ENCODE measurements around the gene SLC6A19. TPM values are rescaled to one million over a fixed set of nuclear protein-coding genes. Genes with fewer than 3 reads are reported as not detected.

The SLC6A19 gene
- total RNA-seq, 1 donor from 2014 or later, result not detected

DNA sequence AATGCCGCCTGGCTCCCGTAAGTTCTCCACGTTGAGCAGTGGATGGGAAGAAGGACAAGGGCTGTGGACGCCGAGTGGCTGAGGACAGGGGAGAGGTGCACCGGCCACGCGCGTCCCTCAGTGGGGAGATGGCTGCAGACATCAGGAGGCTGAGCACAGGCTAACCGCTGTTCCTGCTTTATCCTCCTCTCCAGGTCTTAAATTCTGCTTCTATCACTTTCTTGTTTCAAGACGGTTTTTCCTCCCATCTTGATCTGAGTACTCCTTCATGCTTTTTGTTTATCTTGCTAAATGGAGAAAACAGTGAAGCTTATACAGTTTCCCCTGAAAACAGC lies 42.1 kb upstream of the SLC6A19 start:
- H3K27ac ChIP-seq, result no peak overlapping the region
- no peak for DNase-seq (ENCODE audit: extremely low spot score in 2 of 2)
- TF ChIP-seq CTCF (IDR thresholded peaks at IDR 0.05) (no peak), POLR2AphosphoS5 (IDR thresholded peaks at IDR 0.05; ENCODE audit: insufficient read depth in 1 of 2, low read depth in 1 of 2) (no peak), POLR2A (IDR thresholded peaks at IDR 0.05) (no peak)
- no peaks in the 10 kb centered on the region for H3K36me3 ChIP-seq
- no peak overlapping the region for H3K4me3 ChIP-seq
- H3K9me3 ChIP-seq, result no peaks in the 10 kb centered on the region
- peaks cover 8% of the 10 kb centered on the region for H3K27me3 ChIP-seq
- intact Hi-C loops (cut with DNase I), result no loop called here
- H3K4me1 ChIP-seq, result peaks cover 7% of the 10 kb centered on the region

DNA sequence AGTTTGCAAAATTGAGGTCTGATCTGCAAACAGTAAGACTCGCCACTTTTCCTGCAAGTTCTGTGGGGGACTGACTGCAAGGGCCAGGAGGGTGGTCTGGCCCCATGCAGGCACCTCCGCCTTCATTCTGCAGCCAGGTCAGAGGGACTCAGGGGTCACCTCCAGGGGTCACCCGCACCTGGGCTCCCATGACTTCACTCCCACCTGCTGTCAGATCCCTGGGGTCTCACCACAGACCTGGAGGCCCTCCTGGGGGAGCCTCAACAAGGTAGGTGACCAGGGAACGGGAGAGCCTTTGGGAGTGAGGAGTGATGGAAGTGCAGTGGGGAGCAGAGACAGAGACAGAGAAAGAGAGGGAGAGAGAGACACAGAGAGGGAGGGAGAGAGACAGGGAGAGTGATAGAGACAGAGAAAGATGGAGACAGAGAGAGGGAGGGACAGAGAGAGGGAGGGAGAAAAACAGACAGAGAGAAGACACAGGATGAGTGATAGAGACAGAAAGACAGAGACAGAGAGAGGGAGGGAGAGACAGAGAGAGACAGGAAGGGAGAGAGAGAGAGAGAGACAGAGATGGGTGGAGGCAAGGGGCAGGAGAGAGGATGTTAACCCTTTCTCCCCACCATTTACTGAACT lies 41.5 kb upstream of the SLC6A19 start:
- H3K4me3 ChIP-seq, result no peak overlapping the region
- intact Hi-C loops (cut with DNase I), result loop anchor here (10.0 kb wide), 1 partner anchor 235 kb away; no protein-coding TSS in a partner anchor
- TF ChIP-seq CTCF (IDR thresholded peaks at IDR 0.05), result no peak
- TF ChIP-seq POLR2A (IDR thresholded peaks at IDR 0.05), result no peak
- no peak for TF ChIP-seq POLR2AphosphoS5 (IDR thresholded peaks at IDR 0.05; ENCODE audit: insufficient read depth in 1 of 2, low read depth in 1 of 2)
- H3K27ac ChIP-seq, result no peak overlapping the region
- peaks cover 6% of the 10 kb centered on the region for H3K27me3 ChIP-seq
- no peaks in the 10 kb centered on the region for H3K36me3 ChIP-seq
- H3K9me3 ChIP-seq, result no peaks in the 10 kb centered on the region
- peaks cover 5% of the 10 kb centered on the region for H3K4me1 ChIP-seq
- DNase-seq (ENCODE audit: extremely low spot score in 2 of 2), result no peak

DNA sequence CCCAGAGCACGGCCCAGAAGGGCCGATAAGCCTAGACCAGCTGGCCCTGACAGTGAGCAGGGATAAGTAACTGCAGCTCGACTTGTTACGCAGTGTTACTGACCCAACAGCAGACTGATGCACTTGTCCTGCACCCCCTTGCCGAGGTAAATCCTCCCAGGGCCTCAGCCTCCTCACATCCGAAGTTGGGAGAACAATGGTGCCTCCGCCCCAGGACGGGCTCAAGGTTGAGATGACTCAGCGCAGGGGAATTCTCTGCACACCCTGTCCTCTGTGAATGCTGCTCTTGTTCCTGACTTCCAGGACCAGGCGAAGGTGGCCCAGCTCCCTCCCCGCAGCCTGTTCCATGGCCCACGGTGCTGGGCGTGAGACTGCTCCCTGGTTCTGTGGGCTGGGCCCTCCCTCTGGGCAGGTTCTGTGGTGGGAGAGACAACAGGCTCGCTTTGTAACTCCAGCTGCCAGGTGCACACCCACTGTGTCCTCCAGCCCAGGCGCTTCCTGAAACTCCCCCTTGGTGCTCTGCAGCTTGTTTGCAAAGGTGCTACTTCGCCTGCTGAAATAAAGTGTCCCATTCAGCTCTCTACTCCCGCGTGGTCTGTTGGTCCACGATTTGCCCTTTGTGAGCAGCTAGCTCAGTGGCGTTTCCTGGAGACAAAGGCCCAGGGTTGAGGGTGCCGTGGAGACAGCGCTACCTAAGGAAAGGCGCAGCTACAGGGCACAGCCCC lies 40.1 kb upstream of the SLC6A19 start:
- H3K4me1 ChIP-seq, result no peaks in the 10 kb centered on the region
- intact Hi-C loops (cut with DNase I), result loop anchor here (10.0 kb wide), 1 partner anchor 236 kb away; no protein-coding TSS in a partner anchor
- no peak overlapping the region for H3K4me3 ChIP-seq
- H3K27me3 ChIP-seq, result no peaks in the 10 kb centered on the region
- no peaks in the 10 kb centered on the region for H3K9me3 ChIP-seq
- DNase-seq (ENCODE audit: extremely low spot score in 2 of 2), result no peak
- TF ChIP-seq CTCF (IDR thresholded peaks at IDR 0.05) (no peak), POLR2AphosphoS5 (IDR thresholded peaks at IDR 0.05; ENCODE audit: insufficient read depth in 1 of 2, low read depth in 1 of 2) (no peak), POLR2A (IDR thresholded peaks at IDR 0.05) (no peak)
- H3K36me3 ChIP-seq, result no peaks in the 10 kb centered on the region
- no peak overlapping the region for H3K27ac ChIP-seq

DNA sequence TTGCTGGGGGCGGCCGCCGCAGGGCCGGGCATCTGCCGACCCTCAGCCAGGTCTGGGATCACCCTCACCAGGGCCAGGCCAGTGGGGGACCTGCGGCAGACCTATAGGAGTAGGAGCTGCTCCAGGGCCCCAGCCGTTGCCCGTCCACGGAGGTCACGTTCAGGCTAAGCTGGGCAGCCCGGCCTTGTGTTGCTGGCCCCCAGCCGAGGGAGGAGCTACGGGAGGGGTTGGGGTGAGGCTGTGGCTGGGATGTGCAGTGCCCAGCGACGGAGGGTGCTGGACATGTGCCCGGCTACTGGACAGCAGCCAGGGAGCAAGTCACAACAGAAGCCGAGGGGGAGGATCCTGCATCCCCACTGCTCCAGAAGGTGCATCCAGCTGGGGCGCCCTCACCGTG lies 39.6 kb upstream of the SLC6A19 start:
- DNase-seq (ENCODE audit: extremely low spot score in 2 of 2), result no peak
- intact Hi-C loops (cut with DNase I), result loop anchor here (10.0 kb wide), 1 partner anchor 237 kb away; no protein-coding TSS in a partner anchor
- Histone ChIP-seq H3K9me3 (no peaks in the 10 kb centered on the region), H3K27ac (no peak overlapping the region), H3K4me3 (no peak overlapping the region), H3K27me3 (no peaks in the 10 kb centered on the region), H3K4me1 (no peaks in the 10 kb centered on the region), H3K36me3 (no peaks in the 10 kb centered on the region)
- TF ChIP-seq POLR2AphosphoS5 (IDR thresholded peaks at IDR 0.05; ENCODE audit: insufficient read depth in 1 of 2, low read depth in 1 of 2) (no peak), CTCF (IDR thresholded peaks at IDR 0.05) (no peak), POLR2A (IDR thresholded peaks at IDR 0.05) (no peak)

DNA sequence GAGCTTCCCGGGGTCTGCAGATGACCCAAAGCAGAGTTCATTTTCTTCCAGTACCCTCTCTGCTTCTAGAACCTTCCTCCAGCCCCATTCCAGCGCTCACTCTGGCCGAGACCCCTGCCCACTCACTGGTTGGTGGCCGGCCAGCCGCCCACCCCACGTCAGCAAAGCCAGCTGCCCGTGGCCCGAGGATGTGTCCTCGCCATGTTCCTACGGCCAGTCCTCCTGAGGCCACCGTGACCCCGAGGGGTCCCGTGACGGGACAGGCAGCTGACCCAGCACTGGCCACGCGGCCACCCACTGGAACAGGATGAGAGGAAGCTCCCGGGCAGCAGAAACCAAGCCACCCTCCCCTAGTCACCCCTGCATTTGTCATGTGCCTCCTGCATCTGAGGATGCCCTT lies 39.1 kb upstream of the SLC6A19 start:
- no peaks in the 10 kb centered on the region for H3K36me3 ChIP-seq
- no peak for DNase-seq (ENCODE audit: extremely low spot score in 2 of 2)
- H3K4me1 ChIP-seq, result no peaks in the 10 kb centered on the region
- intact Hi-C loops (cut with DNase I), result loop anchor here (10.0 kb wide), 1 partner anchor 237 kb away; no protein-coding TSS in a partner anchor
- H3K9me3 ChIP-seq, result no peaks in the 10 kb centered on the region
- H3K4me3 ChIP-seq, result no peak overlapping the region
- no peak for TF ChIP-seq POLR2A (IDR thresholded peaks at IDR 0.05)
- no peak for TF ChIP-seq POLR2AphosphoS5 (IDR thresholded peaks at IDR 0.05; ENCODE audit: insufficient read depth in 1 of 2, low read depth in 1 of 2)
- TF ChIP-seq CTCF (IDR thresholded peaks at IDR 0.05), result no peak
- no peaks in the 10 kb centered on the region for H3K27me3 ChIP-seq
- H3K27ac ChIP-seq, result no peak overlapping the region
